Heart left ventricle (tissue), 16 donors: Measurements from ENCODE around the gene POU1F1. TPM values are rescaled to one million over a fixed set of nuclear protein-coding genes. Genes with fewer than 3 reads are reported as not detected.
A peak's percentile ranks its signal among the peaks of the same experiment; 100 is the strongest.

Experiments used
- ATAC-seq, 4 donors: fragments of 200-7000 bp; cut with Tn5 transposase; one replicate each; pipeline ENCODE4 v1.9.1; 2020 to 2022; ENCODE audit warnings: moderate library complexity in 4 of 4, mild to moderate bottlenecking in 3 of 4, moderate number of reproducible peaks in 1 of 4
- DNase-seq, 5 donors: peaks; one replicate each; pipeline ENCODE4 v3.0.0-alpha.2; 2020
- H3K27ac ChIP-seq, 12 donors: fragments of 200-600 bp; sonication (generic) in 4 of 12; one replicate each; pipeline versions ENCODE4 v1.5.0 to v1.8.0; 2016 to 2022; ENCODE audit warnings: mild to moderate bottlenecking in 2 of 12
- H3K27me3 ChIP-seq, 9 donors: fragments of 200-600 bp; sonication (generic) in 2 of 9; one replicate each; pipeline versions ENCODE4 v1.5.1 to v1.8.0; 2016 to 2022; ENCODE audit warnings: mild to moderate bottlenecking in 3 of 9
- H3K36me3 ChIP-seq, 9 donors: fragments of 200-600 bp; sonication (generic) in 2 of 9; one replicate each; pipeline versions ENCODE4 v1.5.0 to v1.8.0; 2018 to 2022; ENCODE audit warnings: mild to moderate bottlenecking in 2 of 9
- H3K4me1 ChIP-seq, 12 donors: fragments of 200-600 bp; sonication (generic) in 4 of 12; one replicate each; pipeline versions ENCODE4 v1.5.0 to v1.8.0; 2016 to 2022; ENCODE audit warnings: mild to moderate bottlenecking in 3 of 12
- H3K4me3 ChIP-seq, 12 donors: fragments of 200-600 bp; sonication (generic) in 4 of 12; one replicate each; pipeline versions ENCODE4 v1.5.0 to v1.8.0; 2017 to 2022; ENCODE audit warnings: mild to moderate bottlenecking in 9 of 12, moderate library complexity in 4 of 12
- H3K9me3 ChIP-seq, 12 donors: fragments of 200-600 bp; sonication (generic) in 4 of 12; one replicate each; pipeline versions ENCODE4 v1.5.0 to v1.8.0; 2016 to 2022; ENCODE audit warnings: mild to moderate bottlenecking in 1 of 12
- POLR2A ChIP-seq, 2 donors: fragments of 450-650 bp; IDR thresholded peaks; one replicate each; pipeline ENCODE4 v1.6.1; 2017; ENCODE audit warnings: antibody characterized with exemption in 2 of 2, mild to moderate bottlenecking in 2 of 2, moderate library complexity in 2 of 2
- WGBS, 4 donors: extraction: QIAGEN DNeasy Blood & Tissue Kit in 2 of 4; methylation state at CpG; one replicate each; pipeline versions ENCODE4 v1.1.5 to v1.1.7; 2013 to 2018; 5-methylcytosine and 5-hydroxymethylcytosine counted together
- intact Hi-C, 10 donors: fragments of 100-400 bp; cut with DNase I; formaldehyde crosslinking; loops; one replicate each; pipeline versions ENCODE4 v1.11.1 to v1.14.2; 2022
- polyA plus RNA-seq, 2 donors: library from polyadenylated mRNA; stranded (reverse); fragments of 200-250 nt; gene quantifications; one replicate each; pipeline ENCODE4 v1.2.3, GENCODE V29; 2013
- total RNA-seq, 9 donors: library from RNA; depleted of rRNA in 2 of 9; stranded (reverse); fragments of >200 nt in 2 of 9; fragmentation: NEBNext Ultra II Directional in 3 of 9; extraction: Animal tissue kit (Norgen Biotek cat#: 25700) in 3 of 9; gene quantifications; one replicate each; pipeline versions ENCODE4 v1.1.0 to v1.2.4, GENCODE V29; 2016 to 2023
- TF ChIP-seq, protein P1 (sequence below), 12 donors: fragments of 200-600 bp; sonication (generic) in 4 of 12; IDR thresholded peaks; one replicate each; pipeline versions ENCODE4 v1.5.0 to v1.8.0; 2018 to 2022; ENCODE audit warnings: antibody characterized with exemption in 12 of 12, mild to moderate bottlenecking in 5 of 12
- donor health status: ischemic (EF 13 %, LVEDD 7.1; RV severe dilation, severe dysfunction).
- donor health status: healthy with polysubstance abuse.
- donor health status: DM: no; HTN: yes; CAD: no.
- donor health status: DM: no; HTN: no; CAD: no.
- donor health status: ischemic (EF 25% LVEDD 6.9; RV normal size, moderate dysfunction).
- donor health status: ischemic (EF 25% LVEDD 5.7; RV mildly dilated, moderate dysfunction).
- donor health status: healthy.
- donor health status: DM: yes; HTN: yes; CAD: no.
- donor health status: ischemic (EF 35%, LVEDD 5.7; RV mildly dilated, moderate dysfunction).
- donor health status: nonischemic (EF 11% LVEDD 7.7; RV severe dilation, severe dysfunction).
- donor health status: DM: yes; HTN: yes; CAD: no.
- donor health status: PGD.
- donor health status: ischemic (EF 29% LVEDD 5.4; RV normal size, mild dysfunction).
- donor health status: nonischemic (EF 23%, LVEDD 6.1; RV moderate dilation, normal function).

Gene POU1F1
- total and polyA plus RNA-seq, 11 donors, result not detected

DNA sequence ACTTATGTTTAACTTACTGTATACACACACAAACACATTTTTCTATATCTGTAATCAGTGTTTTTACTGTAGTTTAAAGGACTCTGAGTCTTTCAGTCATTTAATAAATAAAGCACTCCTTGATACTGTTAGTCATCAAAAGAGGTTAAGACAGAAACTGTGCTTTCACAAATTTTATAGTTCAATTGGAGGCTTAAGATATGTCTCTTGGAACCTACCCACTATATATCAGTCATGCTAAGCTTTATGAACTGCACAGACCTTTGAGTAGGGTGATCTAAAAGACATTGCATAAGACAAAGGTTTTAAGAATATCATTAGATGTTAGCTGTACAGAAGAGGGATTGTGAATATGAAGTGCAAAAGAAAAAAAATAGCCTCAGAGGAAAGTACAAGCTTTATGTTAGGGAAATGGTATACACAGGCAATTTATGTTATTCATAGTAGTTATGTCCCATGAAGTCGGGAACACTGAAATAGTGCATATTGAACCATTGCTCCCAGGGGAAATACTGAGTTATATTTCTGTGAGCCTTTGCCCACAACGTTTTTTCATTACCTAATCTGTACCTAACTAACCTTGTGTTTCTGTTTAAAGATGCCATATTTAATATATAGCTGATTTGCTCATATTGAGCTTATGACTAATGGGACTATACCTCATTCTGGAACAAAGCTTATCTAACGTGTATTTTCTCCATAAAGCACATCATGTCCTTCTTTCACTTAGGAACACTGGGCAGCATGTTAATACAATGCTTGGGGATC lies 29.5 kb downstream of the POU1F1 start:
- intact Hi-C loops, result no loop called here
- no peak for DNase-seq
- Histone ChIP-seq H3K9me3 (no peaks in the 10 kb centered on the region), H3K27ac (no peak overlapping the region), H3K27me3 (no peaks in the 10 kb centered on the region), H3K36me3 (peaks cover 0 to 66% (median 37%) of the 10 kb centered on the region in 9 donors), H3K4me3 (no peak overlapping the region), H3K4me1 (peaks cover 0 to 7% (median 0%) of the 10 kb centered on the region in 12 donors)
- 78 to 83% (median 81%) methylated on average over 3 of the region's 3 CpGs for WGBS, 4 donors
- no peak for ATAC-seq
- no peak for TF ChIP-seq POLR2A (IDR thresholded peaks at IDR 0.05)
- TF ChIP-seq, protein P1, sequence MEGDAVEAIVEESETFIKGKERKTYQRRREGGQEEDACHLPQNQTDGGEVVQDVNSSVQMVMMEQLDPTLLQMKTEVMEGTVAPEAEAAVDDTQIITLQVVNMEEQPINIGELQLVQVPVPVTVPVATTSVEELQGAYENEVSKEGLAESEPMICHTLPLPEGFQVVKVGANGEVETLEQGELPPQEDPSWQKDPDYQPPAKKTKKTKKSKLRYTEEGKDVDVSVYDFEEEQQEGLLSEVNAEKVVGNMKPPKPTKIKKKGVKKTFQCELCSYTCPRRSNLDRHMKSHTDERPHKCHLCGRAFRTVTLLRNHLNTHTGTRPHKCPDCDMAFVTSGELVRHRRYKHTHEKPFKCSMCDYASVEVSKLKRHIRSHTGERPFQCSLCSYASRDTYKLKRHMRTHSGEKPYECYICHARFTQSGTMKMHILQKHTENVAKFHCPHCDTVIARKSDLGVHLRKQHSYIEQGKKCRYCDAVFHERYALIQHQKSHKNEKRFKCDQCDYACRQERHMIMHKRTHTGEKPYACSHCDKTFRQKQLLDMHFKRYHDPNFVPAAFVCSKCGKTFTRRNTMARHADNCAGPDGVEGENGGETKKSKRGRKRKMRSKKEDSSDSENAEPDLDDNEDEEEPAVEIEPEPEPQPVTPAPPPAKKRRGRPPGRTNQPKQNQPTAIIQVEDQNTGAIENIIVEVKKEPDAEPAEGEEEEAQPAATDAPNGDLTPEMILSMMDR (IDR thresholded peaks at IDR 0.05), result no peak

DNA sequence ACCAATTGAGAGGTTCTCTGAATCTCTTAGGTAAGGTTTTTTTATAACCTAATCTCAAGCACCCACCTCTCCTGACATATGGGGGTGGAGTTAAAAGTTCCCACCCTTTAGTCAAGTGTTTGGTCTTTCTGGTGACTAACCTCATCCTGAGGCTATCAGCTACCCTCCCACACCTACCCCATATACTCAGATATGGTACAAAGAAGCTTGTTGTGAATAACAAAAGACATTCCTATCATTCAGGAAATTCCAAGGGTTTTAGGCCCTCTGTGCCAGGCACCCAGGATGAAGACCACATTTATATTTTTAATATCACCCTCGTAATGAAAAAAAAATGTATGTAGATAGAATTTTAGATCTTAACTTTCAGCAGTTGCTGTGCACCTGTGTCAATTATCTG lies 40.3 kb downstream of the POU1F1 start:
- intact Hi-C loops, result no loop called here
- no peak for ATAC-seq
- 88 to 97% (median 92%) methylated on average over 1 of the region's 1 CpG for WGBS, 4 donors
- H3K27ac ChIP-seq, result no peak overlapping the region
- H3K4me3 ChIP-seq, result no peak overlapping the region
- H3K27me3 ChIP-seq, result no peaks in the 10 kb centered on the region
- no peaks in the 10 kb centered on the region for H3K9me3 ChIP-seq
- peaks cover 0 to 9% (median 5%) of the 10 kb centered on the region in 9 donors for H3K36me3 ChIP-seq
- peaks cover 0 to 11% (median 0%) of the 10 kb centered on the region in 12 donors for H3K4me1 ChIP-seq
- TF ChIP-seq POLR2A (IDR thresholded peaks at IDR 0.05), result no peak
- TF ChIP-seq, protein P1 (IDR thresholded peaks at IDR 0.05), result no peak
- DNase-seq, result no peak

DNA sequence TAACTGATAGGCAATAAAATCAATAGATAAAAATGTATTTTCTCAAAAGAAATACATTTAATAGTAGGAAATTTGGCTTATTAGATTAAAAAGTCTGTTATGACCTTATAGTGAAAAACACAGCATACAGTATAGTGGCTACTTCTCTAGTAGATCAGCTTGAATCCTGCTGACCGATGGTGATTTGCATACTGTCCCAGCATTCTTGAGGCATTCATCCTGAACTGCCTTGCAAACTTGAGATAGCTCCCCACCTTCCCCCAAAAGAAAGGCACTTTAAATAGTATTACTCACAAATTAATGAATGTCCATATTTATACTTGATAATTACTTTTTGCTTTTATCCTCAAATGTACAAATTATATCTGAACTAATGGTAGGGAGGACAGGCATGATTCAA lies 42.6 kb downstream of the POU1F1 start:
- no peaks in the 10 kb centered on the region for H3K27me3 ChIP-seq
- no peaks in the 10 kb centered on the region for H3K36me3 ChIP-seq
- intact Hi-C loops, result no loop called here
- DNase-seq (no peak), ATAC-seq (no peak)
- TF ChIP-seq, protein P1 (IDR thresholded peaks at IDR 0.05), result no peak
- TF ChIP-seq POLR2A (IDR thresholded peaks at IDR 0.05), result no peak
- H3K4me3 ChIP-seq, result no peak overlapping the region
- no peak overlapping the region for H3K27ac ChIP-seq
- WGBS, 4 donors, result 92 to 97% (median 94%) methylated on average over 1 of the region's 1 CpG
- H3K9me3 ChIP-seq, result no peaks in the 10 kb centered on the region
- peaks cover 0 to 22% (median 8%) of the 10 kb centered on the region in 12 donors for H3K4me1 ChIP-seq

DNA sequence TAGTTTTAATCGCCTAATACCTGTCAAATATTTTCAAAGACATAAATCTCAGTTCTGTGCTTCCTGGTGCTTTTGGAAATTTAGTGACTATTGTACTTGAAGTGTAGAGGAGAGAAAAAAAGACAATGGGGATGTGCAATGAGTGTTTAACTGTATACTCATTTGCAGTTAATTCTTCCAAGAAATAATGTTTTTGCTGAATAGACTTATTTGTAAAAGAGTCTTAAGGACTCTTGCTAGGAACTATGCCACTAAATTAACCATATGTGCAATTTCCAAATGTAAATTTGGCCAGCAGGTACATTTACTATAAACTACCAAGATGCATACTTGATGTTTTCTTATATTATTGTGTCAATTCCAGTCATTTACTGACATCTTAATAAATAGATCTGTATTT lies 47.3 kb downstream of the POU1F1 start:
- H3K4me3 ChIP-seq, result peak overlapping the region in 5 of 12 donors; percentile 65 to 98 (median 93)

More for the DNA sequence above, 47.3 kb downstream of the POU1F1 start:
- WGBS, 4 donors, result 88 to 91% (median 90%) methylated on average over 1 of the region's 1 CpG
- Histone ChIP-seq H3K36me3 (no peaks in the 10 kb centered on the region), H3K27ac (no peak overlapping the region), H3K4me1 (peaks cover 0 to 39% (median 21%) of the 10 kb centered on the region in 12 donors), H3K9me3 (no peaks in the 10 kb centered on the region), H3K27me3 (no peaks in the 10 kb centered on the region)
- TF ChIP-seq, protein P1 (IDR thresholded peaks at IDR 0.05), result no peak
- no peak for TF ChIP-seq POLR2A (IDR thresholded peaks at IDR 0.05)
- intact Hi-C loops, result no loop called here
- ATAC-seq (no peak), DNase-seq (no peak)
